Measurements from ENCODE around the gene PHLPP1. TPM values are rescaled to one million over a fixed set of nuclear protein-coding genes. Genes with fewer than 3 reads are reported as not detected.
"Not testable (repeated sequence)": the region's sequence is repeated elsewhere in the genome, so short reads cannot be mapped to it uniquely, and the experiment has no call there.

The PHLPP1 gene
- polyA plus RNA-seq, 1 experiment, result 5.6 TPM

DNA sequence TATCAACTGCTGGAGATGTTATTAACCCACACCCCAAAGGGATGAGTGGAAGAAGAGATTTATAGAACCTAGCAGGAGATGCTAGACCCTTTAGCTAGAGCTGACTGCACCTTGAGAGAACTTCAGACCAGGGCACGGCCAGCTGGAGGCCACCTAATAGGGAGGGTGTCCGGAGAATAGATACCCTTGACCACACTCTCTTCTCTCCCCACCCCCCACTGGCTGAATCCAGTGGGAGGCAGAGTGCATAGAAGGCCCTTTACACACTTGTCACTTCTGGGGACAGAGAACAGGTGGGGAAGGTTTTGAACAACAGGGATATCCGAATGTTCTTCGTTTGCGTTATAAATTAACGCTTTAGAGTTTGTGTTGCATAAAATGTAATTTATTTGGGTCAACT, 84.6 kb downstream of the PHLPP1 start:
- ChIA-PET CTCF (interaction anchor here (0.7 kb wide), 1 partner anchor 398 kb away, joined by 3 read pairs; no protein-coding TSS in a partner anchor), POLR2A (no interaction called here)
- H3K4me3 ChIP-seq (ENCODE audit: low read depth, low read length), result no peak overlapping the region
- DNase-seq (ENCODE audit: low read depth, low spot score), result no peak
- no peaks in the 10 kb centered on the region for H3K27me3 ChIP-seq (ENCODE audit: control insufficient read depth, insufficient read depth, low read length)
- no peaks in the 10 kb centered on the region for H3K9me3 ChIP-seq (ENCODE audit: control insufficient read depth, insufficient read depth, low read length)
- TF ChIP-seq, protein P1, sequence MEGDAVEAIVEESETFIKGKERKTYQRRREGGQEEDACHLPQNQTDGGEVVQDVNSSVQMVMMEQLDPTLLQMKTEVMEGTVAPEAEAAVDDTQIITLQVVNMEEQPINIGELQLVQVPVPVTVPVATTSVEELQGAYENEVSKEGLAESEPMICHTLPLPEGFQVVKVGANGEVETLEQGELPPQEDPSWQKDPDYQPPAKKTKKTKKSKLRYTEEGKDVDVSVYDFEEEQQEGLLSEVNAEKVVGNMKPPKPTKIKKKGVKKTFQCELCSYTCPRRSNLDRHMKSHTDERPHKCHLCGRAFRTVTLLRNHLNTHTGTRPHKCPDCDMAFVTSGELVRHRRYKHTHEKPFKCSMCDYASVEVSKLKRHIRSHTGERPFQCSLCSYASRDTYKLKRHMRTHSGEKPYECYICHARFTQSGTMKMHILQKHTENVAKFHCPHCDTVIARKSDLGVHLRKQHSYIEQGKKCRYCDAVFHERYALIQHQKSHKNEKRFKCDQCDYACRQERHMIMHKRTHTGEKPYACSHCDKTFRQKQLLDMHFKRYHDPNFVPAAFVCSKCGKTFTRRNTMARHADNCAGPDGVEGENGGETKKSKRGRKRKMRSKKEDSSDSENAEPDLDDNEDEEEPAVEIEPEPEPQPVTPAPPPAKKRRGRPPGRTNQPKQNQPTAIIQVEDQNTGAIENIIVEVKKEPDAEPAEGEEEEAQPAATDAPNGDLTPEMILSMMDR (IDR thresholded peaks at IDR 0.05; ENCODE audit: low read depth, low read length), result no peak
- no peak overlapping the region for H3K27ac ChIP-seq (ENCODE audit: low read depth, low read length)

GRCh38 chr18:62802523-62802922, 87.2 kb downstream of the PHLPP1 start:
- ChIA-PET POLR2A (no interaction called here), CTCF (no interaction called here)
- Histone ChIP-seq H3K4me3 (ENCODE audit: low read depth, low read length) (no peak overlapping the region), H3K27me3 (ENCODE audit: control insufficient read depth, insufficient read depth, low read length) (no peaks in the 10 kb centered on the region), H3K27ac (ENCODE audit: low read depth, low read length) (no peak overlapping the region), H3K9me3 (ENCODE audit: control insufficient read depth, insufficient read depth, low read length) (no peaks in the 10 kb centered on the region)
- TF ChIP-seq, protein P1 (IDR thresholded peaks at IDR 0.05; ENCODE audit: low read depth, low read length), result no peak
- no peak for DNase-seq (ENCODE audit: low read depth, low spot score)

GRCh38 chr18:62807396-62807795, 92.1 kb downstream of the PHLPP1 start:
- DNase-seq (ENCODE audit: low read depth, low spot score), result no peak
- POLR2A ChIA-PET, result no interaction called here

DNA sequence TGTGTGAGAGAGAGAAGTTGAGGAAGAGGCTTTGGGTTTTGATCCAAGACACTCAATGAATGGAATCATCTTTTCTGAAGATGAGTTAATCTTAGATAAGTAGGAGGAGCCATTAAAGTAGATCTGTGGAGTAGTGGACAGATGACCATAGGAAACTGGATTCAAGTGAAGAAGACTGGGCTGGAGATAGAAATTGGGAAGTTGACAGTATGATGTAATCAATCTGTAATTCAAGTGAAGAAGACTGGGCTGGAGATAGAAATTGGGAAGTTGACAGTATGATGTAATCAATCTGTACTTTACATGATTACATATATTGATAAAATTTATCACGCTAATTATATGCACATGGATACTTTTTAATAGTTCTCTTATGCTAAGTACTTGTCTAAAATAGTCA, 92.8 kb downstream of the PHLPP1 start:
- POLR2A ChIA-PET, result no interaction called here

More at GRCh38 chr18:62807396-62807795, 92.1 kb downstream of the PHLPP1 start:
- CTCF ChIA-PET, result interaction anchor here (0.6 kb wide), 1 partner anchor 48 kb away, joined by 3 read pairs; no protein-coding TSS in a partner anchor
- Histone ChIP-seq H3K4me3 (ENCODE audit: low read depth, low read length) (no peak overlapping the region), H3K9me3 (ENCODE audit: control insufficient read depth, insufficient read depth, low read length) (no peaks in the 10 kb centered on the region), H3K27me3 (ENCODE audit: control insufficient read depth, insufficient read depth, low read length) (no peaks in the 10 kb centered on the region), H3K27ac (ENCODE audit: low read depth, low read length) (no peak overlapping the region)
- TF ChIP-seq, protein P1 (IDR thresholded peaks at IDR 0.05; ENCODE audit: low read depth, low read length), result no peak

DNA sequence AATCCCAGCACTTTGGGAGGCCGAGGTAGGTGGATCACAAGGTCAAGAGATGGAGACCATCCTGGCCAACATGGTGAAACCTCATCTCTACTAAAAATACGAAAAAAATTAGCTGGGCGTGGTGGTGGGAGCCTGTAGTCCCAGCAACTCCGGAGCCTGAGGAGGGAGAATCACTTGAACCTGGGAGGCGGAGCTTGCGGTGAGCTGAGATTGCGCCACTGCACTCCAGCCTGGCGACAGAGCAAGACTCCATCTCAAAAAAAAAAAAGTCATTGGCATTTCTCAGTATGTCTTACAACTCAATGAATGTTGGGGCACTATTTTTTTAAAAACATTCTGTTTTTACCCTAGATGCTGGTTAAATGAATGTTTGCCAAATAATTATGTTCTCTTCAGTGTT, 94.1 kb downstream of the PHLPP1 start:
- H3K9me3 ChIP-seq (ENCODE audit: control insufficient read depth, insufficient read depth, low read length); DNase-seq (ENCODE audit: low read depth, low spot score); POLR2A ChIA-PET; H3K27ac ChIP-seq (ENCODE audit: low read depth, low read length); H3K27me3 ChIP-seq (ENCODE audit: control insufficient read depth, insufficient read depth, low read length); CTCF ChIA-PET; H3K4me3 ChIP-seq (ENCODE audit: low read depth, low read length): not testable (repeated sequence)

More for the DNA sequence above, 92.8 kb downstream of the PHLPP1 start:
- Histone ChIP-seq H3K27me3 (ENCODE audit: control insufficient read depth, insufficient read depth, low read length) (no peaks in the 10 kb centered on the region), H3K27ac (ENCODE audit: low read depth, low read length) (no peak overlapping the region), H3K9me3 (ENCODE audit: control insufficient read depth, insufficient read depth, low read length) (no peaks in the 10 kb centered on the region), H3K4me3 (ENCODE audit: low read depth, low read length) (no peak overlapping the region)
- CTCF ChIA-PET, result no interaction called here
- DNase-seq (ENCODE audit: low read depth, low spot score), result no peak
- TF ChIP-seq, protein P1 (IDR thresholded peaks at IDR 0.05; ENCODE audit: low read depth, low read length), result no peak

GRCh38 chr18:62809900-62810299, 94.6 kb downstream of the PHLPP1 start:
- no peaks in the 10 kb centered on the region for H3K27me3 ChIP-seq (ENCODE audit: control insufficient read depth, insufficient read depth, low read length)
- no peak for DNase-seq (ENCODE audit: low read depth, low spot score)
- no peak overlapping the region for H3K27ac ChIP-seq (ENCODE audit: low read depth, low read length)
- ChIA-PET CTCF (no interaction called here), POLR2A (no interaction called here)
- TF ChIP-seq, protein P1 (IDR thresholded peaks at IDR 0.05; ENCODE audit: low read depth, low read length), result no peak
- no peaks in the 10 kb centered on the region for H3K9me3 ChIP-seq (ENCODE audit: control insufficient read depth, insufficient read depth, low read length)
- H3K4me3 ChIP-seq (ENCODE audit: low read depth, low read length), result no peak overlapping the region

All from AG04450 (cell line).